ENCODE measurements around the gene PLK5.

The PLK5 gene

GRCh38 chr19:1521636-1522035, 2.2 kb upstream of the PLK5 start:
- Histone ChIP-seq H3K27me3 (peaks cover 87% of the 10 kb centered on the region), H3K36me3 (no peaks in the 10 kb centered on the region), H3K9me3 (no peaks in the 10 kb centered on the region), H3K4me3 (ENCODE audit: low read depth in 1 of 2, low read length in 1 of 2) (no peak overlapping the region), H3K4me1 (ENCODE audit: control insufficient read depth in 1 of 2, insufficient read depth in 1 of 2, low read depth in 1 of 2, low read length in 1 of 2) (no peaks in the 10 kb centered on the region), H3K27ac (no peak overlapping the region)
- no peak for TF ChIP-seq CTCF (IDR thresholded peaks at IDR 0.05)

GRCh38 chr19:1522061-1522460, 1.8 kb upstream of the PLK5 start:
- TF ChIP-seq CTCF (IDR thresholded peaks at IDR 0.05), result no peak
- H3K4me3 ChIP-seq (ENCODE audit: low read depth in 1 of 2, low read length in 1 of 2), result no peak overlapping the region
- no peaks in the 10 kb centered on the region for H3K4me1 ChIP-seq (ENCODE audit: control insufficient read depth in 1 of 2, insufficient read depth in 1 of 2, low read depth in 1 of 2, low read length in 1 of 2)
- no peaks in the 10 kb centered on the region for H3K36me3 ChIP-seq
- peaks cover 87% of the 10 kb centered on the region for H3K27me3 ChIP-seq
- H3K9me3 ChIP-seq, result no peaks in the 10 kb centered on the region
- no peak overlapping the region for H3K27ac ChIP-seq

- Histone ChIP-seq H3K36me3 (no peaks in the 10 kb centered on the region), H3K27me3 (peaks cover 90% of the 10 kb centered on the region), H3K4me1 (ENCODE audit: control insufficient read depth in 1 of 2, insufficient read depth in 1 of 2, low read depth in 1 of 2, low read length in 1 of 2) (no peaks in the 10 kb centered on the region), H3K9me3 (no peaks in the 10 kb centered on the region), H3K27ac (no peak overlapping the region), H3K4me3 (ENCODE audit: low read depth in 1 of 2, low read length in 1 of 2) (no peak overlapping the region)
- TF ChIP-seq CTCF (IDR thresholded peaks at IDR 0.05), result no peak
Observed at GRCh38 chr19:1522838-1523237, 1.0 kb upstream of the PLK5 start.

GRCh38 chr19:1524287-1524971, 552 bp downstream of the PLK5 start:
- Histone ChIP-seq H3K36me3 (no peaks in the 10 kb centered on the region), H3K4me3 (ENCODE audit: low read depth in 1 of 2, low read length in 1 of 2) (no peak overlapping the region), H3K9me3 (no peaks in the 10 kb centered on the region), H3K27ac (no peak overlapping the region), H3K4me1 (ENCODE audit: control insufficient read depth in 1 of 2, insufficient read depth in 1 of 2, low read depth in 1 of 2, low read length in 1 of 2) (no peaks in the 10 kb centered on the region), H3K27me3 (peaks cover 85% of the 10 kb centered on the region)
- TF ChIP-seq CTCF (IDR thresholded peaks at IDR 0.05), result no peak

- Histone ChIP-seq H3K27me3 (peaks cover 85% of the 10 kb centered on the region), H3K4me1 (ENCODE audit: control insufficient read depth in 1 of 2, insufficient read depth in 1 of 2, low read depth in 1 of 2, low read length in 1 of 2) (no peaks in the 10 kb centered on the region), H3K4me3 (ENCODE audit: low read depth in 1 of 2, low read length in 1 of 2) (no peak overlapping the region), H3K36me3 (no peaks in the 10 kb centered on the region), H3K27ac (no peak overlapping the region), H3K9me3 (no peaks in the 10 kb centered on the region)
- no peak for TF ChIP-seq CTCF (IDR thresholded peaks at IDR 0.05)
Observed at GRCh38 chr19:1524972-1525325, 1.1 kb downstream of the PLK5 start.

All from neutrophil (primary cell).